ENCODE data around the gene SPOCK1. TPM values are rescaled to one million over a fixed set of nuclear protein-coding genes. Genes with fewer than 3 reads are reported as not detected.

SPOCK1 gene
- polyA plus RNA-seq, 4 donors: 8.9 to 11.3 (median 9.8) TPM

Other genes with a start within 250 kb of the SPOCK1 start
- gene KLHL3, start 236.8 kb upstream of the SPOCK1 start, polyA plus RNA-seq (ENCODE audit: insufficient read length in 4 of 4): 10 to 100 TPM; 13.5 to 18.8 (median 18.4) TPM